HEK293T (cell line): ENCODE data around the gene TMEM135.

ENCODE experiments used
- CTCF ChIA-PET: fragments of 350-600 bp; formaldehyde crosslinking; extraction: SDS; loops from one replicate; lab custom pipeline; 2021; ENCODE audit warnings: antibody characterized with exemption, inconsistent platforms; lab: Yijun Ruan, JAX
- POLR2A ChIA-PET: fragments of 350-600 bp; formaldehyde crosslinking; extraction: SDS; loops from one replicate; lab custom pipeline; 2020; ENCODE audit warnings: antibody characterized with exemption, inconsistent platforms; lab: Yijun Ruan, JAX
- DNase-seq: peaks from one replicate; pipeline ENCODE4 v3.0.0; 2012; ENCODE audit warnings: mixed read lengths; ENCODE audit errors: extremely low spot score
- ARNT ChIP-seq: fragments of 450-650 bp; IDR thresholded peaks from 2 replicates; pipeline ENCODE4 v1.6.1; 2017; ENCODE audit warnings: mild to moderate bottlenecking
- BHLHE40 ChIP-seq: fragments of 450-650 bp; IDR thresholded peaks from 2 replicates; pipeline ENCODE4 v1.6.1; 2016; ENCODE audit warnings: mild to moderate bottlenecking, moderate library complexity, borderline replicate concordance
- CTBP1 ChIP-seq: fragments of 450-650 bp; IDR thresholded peaks from 2 replicates; pipeline ENCODE4 v1.6.1; 2016; ENCODE audit warnings: borderline replicate concordance
- ELF4 ChIP-seq: fragments of 450-650 bp; IDR thresholded peaks from 2 replicates; pipeline ENCODE4 v1.6.1; 2017; ENCODE audit warnings: antibody characterized with exemption
- FOXA1 ChIP-seq: fragments of 450-650 bp; IDR thresholded peaks from 2 replicates; pipeline ENCODE4 v1.6.1; 2016; ENCODE audit warnings: mild to moderate bottlenecking
- FOXK2 ChIP-seq: fragments of 450-650 bp; IDR thresholded peaks from 2 replicates; pipeline ENCODE4 v1.6.1; 2016; ENCODE audit warnings: mild to moderate bottlenecking
- FOXM1 ChIP-seq: fragments of 450-650 bp; IDR thresholded peaks from 2 replicates; pipeline ENCODE4 v1.6.1; 2017; ENCODE audit warnings: mild to moderate bottlenecking, borderline replicate concordance
- HDGF ChIP-seq: fragments of 450-650 bp; IDR thresholded peaks from 2 replicates; pipeline ENCODE4 v1.6.1; 2017; ENCODE audit warnings: antibody characterized with exemption, borderline replicate concordance
- L3MBTL2 ChIP-seq: fragments of 450-650 bp; conservative IDR thresholded peaks from 2 replicates; pipeline ENCODE4 v1.6.1; 2016; ENCODE audit warnings: mild to moderate bottlenecking
- LEF1 ChIP-seq: fragments of 450-650 bp; IDR thresholded peaks from 2 replicates; pipeline ENCODE4 v1.6.1; 2017; ENCODE audit warnings: mild to moderate bottlenecking, borderline replicate concordance
- NFRKB ChIP-seq: fragments of 450-650 bp; IDR thresholded peaks from 2 replicates; pipeline ENCODE4 v1.6.1; 2016; ENCODE audit warnings: mild to moderate bottlenecking, moderate library complexity
- PKNOX1 ChIP-seq: fragments of 450-650 bp; IDR thresholded peaks from 2 replicates; pipeline ENCODE4 v1.6.1; 2016
- SP1 ChIP-seq: fragments of 450-650 bp; IDR thresholded peaks from 2 replicates; pipeline ENCODE4 v1.6.1; 2017
- SUZ12 ChIP-seq: fragments of 450-650 bp; IDR thresholded peaks from 2 replicates; pipeline ENCODE4 v1.6.1; 2016; ENCODE audit warnings: mild to moderate bottlenecking
- TARDBP ChIP-seq: fragments of 450-650 bp; IDR thresholded peaks from 2 replicates; pipeline ENCODE4 v1.6.1; 2016
- ZNF384 ChIP-seq: fragments of 450-650 bp; IDR thresholded peaks from 2 replicates; pipeline ENCODE4 v1.6.1; 2016

The TMEM135 gene

GRCh38 chr11:87114093-87114492 is 76.4 kb downstream of the TMEM135 start:
- DNase-seq = no peak
- ChIA-PET CTCF (interaction anchor here (1.2 kb wide), 1 partner anchor 17 kb away, joined by 4 read pairs; no protein-coding TSS in a partner anchor), POLR2A (no interaction called here)
- TF ChIP-seq NFRKB (no peak), FOXM1 (no peak), HDGF (no peak), BHLHE40 (no peak), FOXK2 (no peak)

DNA sequence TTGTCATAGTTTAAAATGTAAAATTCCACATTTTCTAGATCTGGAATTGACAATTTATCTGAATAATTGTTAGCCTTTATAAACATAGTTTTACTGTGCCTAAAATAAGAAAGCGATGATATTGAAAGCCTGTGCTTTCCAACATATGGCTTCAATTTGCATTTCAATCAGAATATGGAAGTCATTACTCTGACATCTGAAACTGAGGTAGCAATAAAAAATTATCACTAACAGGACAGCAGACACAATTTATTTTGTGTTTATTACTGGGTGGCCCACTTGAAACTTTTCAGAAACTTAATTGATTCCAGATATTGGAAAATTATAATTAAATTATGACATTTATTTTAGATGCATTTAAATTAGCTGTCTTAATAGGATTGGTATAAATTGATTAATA is 78.5 kb downstream of the TMEM135 start:
- POLR2A ChIA-PET = no interaction called here
- CTCF ChIA-PET = no interaction called here
- no peak for TF ChIP-seq LEF1
- DNase-seq = no peak

GRCh38 chr11:87120937-87121336 is 83.2 kb downstream of the TMEM135 start:
- POLR2A ChIA-PET = no interaction called here
- CTCF ChIA-PET = no interaction called here
- TF ChIP-seq SP1 (no peak), ARNT (no peak), TARDBP (no peak), FOXA1 (no peak), ZNF384 (no peak), NFRKB (no peak)
- DNase-seq = no peak

GRCh38 chr11:87122852-87123251 is 85.1 kb downstream of the TMEM135 start:
- ChIA-PET CTCF (no interaction called here), POLR2A (no interaction called here)
- 0 out of 2 replicates have a peak, but pooled peaks have one; percentile 10 for TF ChIP-seq PKNOX1
- no peak for TF ChIP-seq SUZ12
- DNase-seq = no peak

GRCh38 chr11:87125257-87125656 is 87.5 kb downstream of the TMEM135 start:
- ChIA-PET CTCF (no interaction called here), POLR2A (no interaction called here)
- DNase-seq = no peak
- TF ChIP-seq HDGF (no peak), BHLHE40 (no peak), FOXK2 (no peak), PKNOX1 (no peak), L3MBTL2 (no peak), FOXA1 (no peak), ELF4 (no peak), SP1 (no peak), ZNF384 (no peak), SUZ12 (no peak), FOXM1 (no peak), CTBP1 (no peak), NFRKB (no peak), LEF1 (no peak), TARDBP (no peak), ARNT (no peak)

- ChIA-PET POLR2A (interaction anchor here (0.6 kb wide), 1 partner anchor 15 kb away, joined by 3 read pairs; no protein-coding TSS in a partner anchor), CTCF (no interaction called here)
- TF ChIP-seq PKNOX1 = no peak
- TF ChIP-seq HDGF = no peak
- TF ChIP-seq ARNT = no peak
- peak; percentile 6 for DNase-seq
These were observed 89.4 kb downstream of the TMEM135 start for GRCh38 chr11:87127101-87127500.

DNA sequence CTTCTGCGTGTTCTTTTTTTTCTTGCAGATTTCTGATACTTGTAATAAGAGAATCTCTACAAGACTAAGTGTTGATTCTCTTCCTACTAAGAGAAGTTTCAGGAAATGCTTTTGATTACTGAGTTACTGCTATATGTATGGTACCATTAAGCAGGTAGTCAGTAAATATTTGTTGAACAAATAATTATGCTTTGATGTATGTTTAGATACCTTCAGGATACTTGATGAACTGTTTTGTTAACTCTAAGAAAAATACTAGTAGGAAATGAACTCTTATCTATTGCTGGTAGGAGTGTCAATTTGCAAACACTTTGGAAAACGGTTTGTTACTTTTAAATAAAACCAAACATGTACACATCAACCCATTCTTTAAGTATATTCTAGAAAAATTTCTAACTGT is 90.6 kb downstream of the TMEM135 start:
- ChIA-PET POLR2A (no interaction called here), CTCF (no interaction called here)
- no peak for DNase-seq
- TF ChIP-seq ARNT (no peak), PKNOX1 (no peak), SP1 (no peak), TARDBP (no peak), L3MBTL2 (no peak), NFRKB (no peak), ZNF384 (no peak), BHLHE40 (no peak), HDGF (no peak), FOXA1 (no peak), FOXM1 (no peak), CTBP1 (no peak), SUZ12 (no peak), FOXK2 (no peak), LEF1 (no peak), ELF4 (no peak)
